Activated CD4-positive, alpha-beta T cell treated with anti-CD3 and anti-CD28 coated beads for 36 hours (primary cell): ENCODE results near the gene LANCL2. TPM values are rescaled to one million over a fixed set of nuclear protein-coding genes. Genes with fewer than 3 reads are reported as not detected.
A peak's percentile ranks its signal among the peaks of the same experiment; 100 is the strongest.
"Not testable (repeated sequence)": the region's sequence is repeated elsewhere in the genome, so short reads cannot be mapped to it uniquely, and the experiment has no call there.

ENCODE experiments used
- ATAC-seq: fragments of 200-7000 bp; cut with Tn5 transposase; one replicate; pipeline ENCODE4 v1.10.0; 2021; ENCODE audit warnings: mild to moderate bottlenecking, moderate library complexity
- CTCF ChIA-PET: fragments of 350-600 bp; sonication (Branson Sonifier 250); formaldehyde crosslinking; loops from one replicate; lab custom pipeline; 2021; ENCODE audit warnings: antibody characterized with exemption; lab: Charles Lee
- POLR2A ChIA-PET: fragments of 350-600 bp; sonication (Branson Sonifier 250); formaldehyde crosslinking; loops from one replicate; lab custom pipeline; 2021; ENCODE audit warnings: antibody characterized with exemption, inconsistent platforms; lab: Charles Lee
- DNase-seq: peaks from one replicate; pipeline ENCODE4 v3.0.0-alpha.2; 2020
- H3K27ac Mint-ChIP-seq: one replicate; pipeline ENCODE4 v1.8.0; 2021; ENCODE audit warnings: mixed read lengths
- H3K27me3 Mint-ChIP-seq: one replicate; pipeline ENCODE4 v1.8.0; 2021; ENCODE audit warnings: mixed read lengths
- H3K36me3 Mint-ChIP-seq: one replicate; pipeline ENCODE4 v1.8.0; 2021; ENCODE audit warnings: low read depth, mixed read lengths
- H3K4me1 Mint-ChIP-seq: one replicate; pipeline ENCODE4 v1.8.0; 2021; ENCODE audit warnings: mixed read lengths
- H3K4me3 Mint-ChIP-seq: one replicate; pipeline ENCODE4 v1.8.0; 2021; ENCODE audit warnings: mild to moderate bottlenecking, moderate library complexity, mixed read lengths
- H3K9me3 Mint-ChIP-seq: one replicate; pipeline ENCODE4 v1.8.0; 2021; ENCODE audit warnings: low read depth, mixed read lengths
- intact Hi-C, 2 experiments: fragments of 100-400 bp; cut with DNase I in 1 of 2; cut with micrococcal nuclease in 1 of 2; formaldehyde crosslinking; loops; one replicate each; pipeline versions ENCODE4 v1.14.2 to v1.15.1; 2022 to 2024; cut with DNase I, micrococcal nuclease
- total RNA-seq, 2 experiments: library from RNA; stranded (reverse); gene quantifications; one replicate each; pipeline ENCODE4 v1.2.3, GENCODE V29; 2021

LANCL2 gene
- total RNA-seq, 2 experiments from 2014 or later, result 11.1 to 11.7 TPM

DNA sequence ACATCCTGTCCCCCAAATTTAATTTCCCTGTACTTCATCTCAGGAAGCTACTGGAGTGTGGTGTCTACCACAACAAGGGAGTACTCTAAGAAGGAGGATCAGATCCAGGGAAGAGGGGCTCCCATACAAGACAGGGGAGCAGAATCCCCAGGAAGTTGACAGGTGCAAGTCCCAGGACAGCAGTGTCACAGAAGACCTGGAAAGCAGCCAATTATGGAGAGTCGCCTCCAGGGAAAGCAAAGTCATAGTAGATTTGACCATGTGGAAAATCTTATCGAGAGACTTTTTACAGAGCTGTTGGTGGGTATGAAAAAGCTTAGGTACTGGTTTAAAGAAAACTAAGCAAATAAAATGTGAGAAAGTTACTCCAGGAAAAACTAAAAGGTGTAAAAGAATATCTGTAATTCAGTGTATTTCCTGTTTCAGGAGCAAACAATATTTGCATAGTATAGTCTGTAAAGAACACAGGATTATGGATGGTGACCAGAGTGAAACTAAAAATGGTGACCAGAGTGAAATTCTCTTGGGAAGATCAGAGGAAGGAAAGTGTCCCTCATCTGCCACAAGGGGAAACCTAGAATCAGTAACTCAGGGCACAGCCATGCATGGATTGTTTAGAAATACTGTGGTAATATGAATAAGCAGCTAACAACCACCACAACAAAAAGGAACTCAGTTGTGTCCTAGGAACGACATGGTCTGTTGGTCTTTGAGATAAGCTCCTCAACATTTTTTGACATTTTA lies 44.5 kb downstream of the LANCL2 start:
- no peaks in the 10 kb centered on the region for H3K27me3 Mint-ChIP-seq
- H3K9me3 Mint-ChIP-seq, result no peaks in the 10 kb centered on the region
- intact Hi-C loops, result loop anchor here in 1 of 2 experiments (5.0 kb wide), 1 partner anchor 637 kb away; no protein-coding TSS in a partner anchor
- H3K36me3 Mint-ChIP-seq, result peaks cover 11% of the 10 kb centered on the region
- H3K4me3 Mint-ChIP-seq, result no peak overlapping the region
- no peaks in the 10 kb centered on the region for H3K4me1 Mint-ChIP-seq
- no peak for ATAC-seq
- H3K27ac Mint-ChIP-seq, result peak overlapping the region; percentile 14
- DNase-seq, result no peak
- ChIA-PET POLR2A (no interaction called here), CTCF (interaction anchor here (0.6 to 1.2 kb wide), 3 partner anchors 11 to 129 kb away, joined by 3 to 7 read pairs (median 5); no protein-coding TSS in a partner anchor)

- Mint-ChIP-seq H3K27me3 (no peaks in the 10 kb centered on the region), H3K36me3 (peaks cover 2% of the 10 kb centered on the region), H3K27ac (no peak overlapping the region), H3K4me1 (peaks cover 2% of the 10 kb centered on the region), H3K9me3 (no peaks in the 10 kb centered on the region), H3K4me3 (no peak overlapping the region)
- intact Hi-C loops, result loop anchor here in 1 of 2 experiments (5.0 kb wide), 1 partner anchor 638 kb away; no protein-coding TSS in a partner anchor
- ATAC-seq, result peak; percentile 16
- ChIA-PET POLR2A (no interaction called here), CTCF (interaction anchor here (0.6 to 1.2 kb wide), 2 partner anchors 12 to 101 kb away, joined by 3 to 5 read pairs; no protein-coding TSS in a partner anchor)
- DNase-seq, result no peak
Measured at GRCh38 chr7:55410667-55411239, 45.6 kb downstream of the LANCL2 start.

DNA sequence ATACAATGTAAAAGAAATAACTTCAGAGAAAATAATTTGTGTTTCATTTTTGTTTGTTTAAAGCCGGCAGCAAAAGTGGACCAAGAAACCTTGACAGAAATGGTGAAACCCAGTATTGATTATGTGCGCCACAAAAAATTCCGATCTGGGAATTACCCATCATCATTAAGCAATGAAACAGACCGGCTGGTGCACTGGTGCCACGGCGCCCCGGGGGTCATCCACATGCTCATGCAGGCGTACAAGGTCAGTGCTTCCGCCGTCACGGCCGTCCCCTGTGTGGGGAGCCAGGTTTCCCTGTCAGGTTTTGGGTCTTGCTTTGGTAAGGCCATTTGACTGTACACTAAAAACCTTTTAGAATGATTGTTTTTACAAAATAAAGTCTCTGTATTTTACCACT lies 46.7 kb downstream of the LANCL2 start:
- H3K27me3 Mint-ChIP-seq, result no peaks in the 10 kb centered on the region
- CTCF ChIA-PET, result no interaction called here
- POLR2A ChIA-PET, result no interaction called here
- H3K36me3 Mint-ChIP-seq, result no peaks in the 10 kb centered on the region
- ATAC-seq, result no peak
- DNase-seq, result no peak
- no peaks in the 10 kb centered on the region for H3K9me3 Mint-ChIP-seq
- H3K27ac Mint-ChIP-seq, result no peak overlapping the region
- intact Hi-C loops, result loop anchor here in 1 of 2 experiments (5.0 kb wide), 1 partner anchor 640 kb away; no protein-coding TSS in a partner anchor
- peaks cover 2% of the 10 kb centered on the region for H3K4me1 Mint-ChIP-seq
- H3K4me3 Mint-ChIP-seq, result no peak overlapping the region

DNA sequence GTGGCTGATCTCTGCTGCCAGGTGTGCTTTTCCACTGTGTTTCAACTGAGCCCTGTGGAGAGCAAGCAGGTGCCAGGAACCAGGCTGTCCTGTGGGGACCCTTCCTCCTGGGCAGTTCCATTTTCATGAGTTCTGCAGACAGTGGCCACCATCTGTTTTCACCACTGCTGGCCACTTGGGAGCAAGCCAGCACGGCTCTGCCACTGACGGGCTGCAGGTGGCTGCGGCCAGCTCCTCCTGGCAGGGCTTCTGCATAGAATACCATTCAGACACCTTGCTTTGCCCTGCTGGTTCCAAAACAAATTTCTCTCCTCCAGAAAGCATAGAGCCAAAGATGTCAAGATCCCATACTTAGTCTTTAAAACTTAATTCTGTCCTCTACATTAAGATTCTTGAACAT lies 48.3 kb downstream of the LANCL2 start:
- ChIA-PET CTCF (interaction anchor here (0.6 to 3.5 kb wide), 12 partner anchors 11 to 275 kb away, joined by 3 to 53 read pairs (median 4); no protein-coding TSS in a partner anchor), POLR2A (no interaction called here)
- Mint-ChIP-seq H3K27ac (no peak overlapping the region), H3K9me3 (no peaks in the 10 kb centered on the region), H3K36me3 (no peaks in the 10 kb centered on the region), H3K4me3 (no peak overlapping the region), H3K4me1 (peaks cover 2% of the 10 kb centered on the region), H3K27me3 (no peaks in the 10 kb centered on the region)
- intact Hi-C loops, result loop anchor here in 1 of 2 experiments (5.0 kb wide), 1 partner anchor 641 kb away; no protein-coding TSS in a partner anchor
- DNase-seq (no peak), ATAC-seq (no peak)

GRCh38 chr7:55415173-55415778 lies 50.1 kb downstream of the LANCL2 start:
- CTCF ChIA-PET, result interaction anchor here (0.6 to 3.5 kb wide), 35 partner anchors 9 to 639 kb away, joined by 3 to 53 read pairs (median 4); no protein-coding TSS in a partner anchor
- Mint-ChIP-seq H3K9me3 (no peaks in the 10 kb centered on the region), H3K36me3 (no peaks in the 10 kb centered on the region), H3K27ac (no peak overlapping the region), H3K27me3 (no peaks in the 10 kb centered on the region), H3K4me1 (peaks cover 2% of the 10 kb centered on the region), H3K4me3 (no peak overlapping the region)
- POLR2A ChIA-PET, result no interaction called here
- ATAC-seq (peak; percentile 93), DNase-seq (peak; percentile 92)
- intact Hi-C loops, result loop anchor here (1.0 to 5.0 kb wide), 4 partner anchors 48 to 643 kb away; partner anchors contain the start of gene LANCL2 (in 1 of the 2)

DNA sequence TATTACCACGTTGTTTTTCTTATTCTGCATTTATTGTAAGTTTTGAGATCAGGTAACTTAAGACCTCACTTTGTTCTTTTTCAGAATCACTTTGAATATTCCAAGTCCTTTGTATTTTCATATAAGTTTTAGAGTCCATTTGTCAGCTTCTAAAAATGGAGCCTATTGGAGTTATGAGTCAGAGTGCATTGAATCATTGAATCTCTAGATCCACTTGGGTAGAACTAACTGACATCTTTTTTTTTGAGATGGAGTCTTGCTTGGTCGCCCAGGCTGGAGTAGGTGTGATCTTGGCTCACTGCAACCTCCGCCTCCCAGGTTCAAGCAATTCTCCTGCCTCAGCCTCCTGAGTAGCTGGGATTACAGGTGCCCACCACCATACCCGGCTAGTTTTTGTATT lies 52.3 kb downstream of the LANCL2 start:
- not testable (repeated sequence) for H3K4me3 Mint-ChIP-seq, H3K36me3 Mint-ChIP-seq, H3K4me1 Mint-ChIP-seq, H3K27ac Mint-ChIP-seq, H3K27me3 Mint-ChIP-seq, H3K9me3 Mint-ChIP-seq, ATAC-seq, DNase-seq
- CTCF ChIA-PET, result interaction anchor here (0.6 to 1.4 kb wide), 2 partner anchors 137 to 162 kb away, joined by 4 read pairs; no protein-coding TSS in a partner anchor
- POLR2A ChIA-PET, result interaction anchor here (0.6 kb wide), 1 partner anchor 526 kb away, joined by 3 read pairs; no protein-coding TSS in a partner anchor
- intact Hi-C loops, result loop anchor here (5.0 kb wide), 3 partner anchors 50 to 645 kb away; partner anchors contain the start of gene LANCL2 (in 1 of the 2)

DNA sequence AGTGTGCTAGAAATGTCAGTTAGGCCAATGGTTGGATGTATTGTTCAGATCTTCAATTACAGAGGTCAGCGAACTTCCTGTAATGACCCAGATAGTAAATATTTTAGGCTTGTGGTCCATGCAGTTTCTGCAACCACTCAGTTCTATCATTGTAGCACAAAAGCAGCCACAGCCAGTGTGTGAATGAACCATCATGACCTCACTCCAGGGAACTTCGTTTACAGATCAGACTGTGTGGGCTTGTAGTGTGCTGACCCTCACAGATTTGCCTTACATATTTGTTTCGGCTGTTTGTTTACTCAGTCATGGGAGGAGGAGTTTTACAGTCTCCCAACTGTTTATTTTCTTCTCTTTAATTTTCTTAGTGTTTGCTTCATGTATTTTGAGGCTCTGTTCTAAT lies 55.4 kb downstream of the LANCL2 start:
- ATAC-seq, result no peak
- Mint-ChIP-seq H3K9me3 (no peaks in the 10 kb centered on the region), H3K27ac (no peak overlapping the region), H3K27me3 (no peaks in the 10 kb centered on the region), H3K4me1 (no peaks in the 10 kb centered on the region), H3K36me3 (no peaks in the 10 kb centered on the region), H3K4me3 (no peak overlapping the region)
- ChIA-PET CTCF (interaction anchor here (0.6 kb wide), 2 partner anchors 133 to 280 kb away, joined by 3 to 4 read pairs; no protein-coding TSS in a partner anchor), POLR2A (no interaction called here)
- DNase-seq, result no peak
- intact Hi-C loops, result no loop called here

DNA sequence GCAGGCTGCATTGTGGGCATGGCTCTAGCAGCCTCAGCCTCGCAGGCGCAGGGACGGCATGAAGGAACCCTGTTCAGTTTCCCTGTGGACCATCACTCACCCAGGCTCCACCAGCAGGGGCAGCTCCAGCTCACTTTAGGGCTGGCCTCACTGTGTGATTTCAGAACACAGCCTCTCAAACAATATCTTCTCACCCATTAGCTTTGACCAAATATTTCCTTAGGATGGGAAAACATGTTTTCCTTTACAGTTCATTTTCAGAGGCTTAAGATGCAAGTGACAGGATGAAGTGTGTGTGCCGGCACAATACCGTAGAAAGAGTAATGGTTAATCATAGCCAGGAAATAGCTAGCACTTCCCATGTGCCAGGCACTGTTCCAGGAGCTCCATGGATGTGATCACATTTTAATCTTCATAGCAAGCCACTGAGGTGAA lies 58.2 kb downstream of the LANCL2 start:
- intact Hi-C loops, result no loop called here
- Mint-ChIP-seq H3K4me1 (peaks cover 17% of the 10 kb centered on the region), H3K27me3 (no peaks in the 10 kb centered on the region), H3K27ac (no peak overlapping the region), H3K4me3 (no peak overlapping the region), H3K9me3 (no peaks in the 10 kb centered on the region), H3K36me3 (peaks cover 19% of the 10 kb centered on the region)
- ChIA-PET CTCF (interaction anchor here (1.5 to 2.7 kb wide), 3 partner anchors 8 to 69 kb away, joined by 3 to 12 read pairs (median 8); no protein-coding TSS in a partner anchor), POLR2A (no interaction called here)
- DNase-seq, result no peak
- no peak for ATAC-seq

- ATAC-seq (no peak), DNase-seq (no peak)
- H3K9me3 Mint-ChIP-seq, result no peaks in the 10 kb centered on the region
- H3K4me3 Mint-ChIP-seq, result no peak overlapping the region
- peaks cover 19% of the 10 kb centered on the region for H3K36me3 Mint-ChIP-seq
- no peak overlapping the region for H3K27ac Mint-ChIP-seq
- ChIA-PET POLR2A (no interaction called here), CTCF (interaction anchor here (0.6 to 2.7 kb wide), 5 partner anchors 8 to 654 kb away, joined by 3 to 12 read pairs (median 3); no protein-coding TSS in a partner anchor)
- intact Hi-C loops, result no loop called here
- H3K4me1 Mint-ChIP-seq, result peaks cover 20% of the 10 kb centered on the region
- H3K27me3 Mint-ChIP-seq, result no peaks in the 10 kb centered on the region
Measured at GRCh38 chr7:55423891-55424290, 58.8 kb downstream of the LANCL2 start.

DNA sequence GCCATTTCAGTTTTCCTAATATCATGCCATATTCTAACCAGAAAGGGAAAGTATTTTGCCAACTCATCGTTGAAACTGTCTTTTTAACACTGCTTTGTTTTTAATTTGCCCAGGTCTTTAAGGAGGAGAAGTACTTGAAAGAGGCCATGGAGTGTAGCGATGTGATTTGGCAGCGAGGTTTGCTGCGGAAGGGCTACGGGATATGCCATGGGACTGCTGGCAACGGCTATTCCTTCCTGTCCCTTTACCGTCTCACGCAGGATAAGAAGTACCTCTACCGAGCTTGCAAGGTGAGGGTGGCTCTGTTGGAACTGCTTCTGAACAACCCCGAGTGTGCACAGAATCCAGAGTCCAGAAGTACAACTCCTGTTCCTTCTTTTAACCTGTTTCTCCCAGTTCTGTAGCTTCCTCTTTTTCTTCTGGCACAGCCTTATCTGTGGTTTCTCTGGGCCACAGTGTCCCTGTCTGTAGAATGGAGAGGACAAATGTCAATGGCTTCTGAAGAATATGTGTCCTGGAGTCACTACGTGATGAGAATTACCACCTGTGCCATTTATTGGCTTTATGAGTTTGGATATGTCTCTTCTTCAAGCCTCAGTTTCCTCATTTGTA lies 60.1 kb downstream of the LANCL2 start:
- Mint-ChIP-seq H3K9me3 (no peaks in the 10 kb centered on the region), H3K27me3 (no peaks in the 10 kb centered on the region), H3K36me3 (peaks cover 19% of the 10 kb centered on the region), H3K4me1 (peaks cover 20% of the 10 kb centered on the region), H3K4me3 (no peak overlapping the region), H3K27ac (no peak overlapping the region)
- DNase-seq, result no peak
- intact Hi-C loops, result no loop called here
- POLR2A ChIA-PET, result no interaction called here
- no peak for ATAC-seq
- CTCF ChIA-PET, result interaction anchor here (0.7 to 2.7 kb wide), 4 partner anchors 10 to 217 kb away, joined by 3 to 12 read pairs (median 6); no protein-coding TSS in a partner anchor
